ENCODE data around the gene PTPN5.
"Not testable (repeated sequence)": the region's sequence is repeated elsewhere in the genome, so short reads cannot be mapped to it uniquely, and the experiment has no call there.

The PTPN5 gene

DNA sequence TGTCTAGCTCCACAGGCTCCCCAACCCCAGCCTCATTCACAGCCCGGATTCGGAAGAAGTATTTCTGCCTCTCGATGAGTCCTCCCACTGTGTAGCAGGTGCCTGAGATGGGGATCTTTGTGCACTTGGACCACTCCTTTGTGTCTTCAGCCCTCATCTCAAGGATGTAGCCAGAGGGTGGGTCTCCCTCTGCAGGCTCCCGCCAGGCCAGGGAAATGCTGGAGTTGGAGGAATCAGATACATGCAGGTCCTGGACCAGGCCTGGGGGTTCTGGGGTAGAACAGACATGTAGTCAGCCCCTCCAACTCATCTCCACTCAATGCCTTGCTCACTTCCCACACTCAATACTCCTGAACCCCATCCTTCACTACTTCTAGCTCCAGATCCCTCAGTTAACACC lies 82.2 kb downstream of the PTPN5 start:
- no peak for DNase-seq (ENCODE audit: low read depth)

DNA sequence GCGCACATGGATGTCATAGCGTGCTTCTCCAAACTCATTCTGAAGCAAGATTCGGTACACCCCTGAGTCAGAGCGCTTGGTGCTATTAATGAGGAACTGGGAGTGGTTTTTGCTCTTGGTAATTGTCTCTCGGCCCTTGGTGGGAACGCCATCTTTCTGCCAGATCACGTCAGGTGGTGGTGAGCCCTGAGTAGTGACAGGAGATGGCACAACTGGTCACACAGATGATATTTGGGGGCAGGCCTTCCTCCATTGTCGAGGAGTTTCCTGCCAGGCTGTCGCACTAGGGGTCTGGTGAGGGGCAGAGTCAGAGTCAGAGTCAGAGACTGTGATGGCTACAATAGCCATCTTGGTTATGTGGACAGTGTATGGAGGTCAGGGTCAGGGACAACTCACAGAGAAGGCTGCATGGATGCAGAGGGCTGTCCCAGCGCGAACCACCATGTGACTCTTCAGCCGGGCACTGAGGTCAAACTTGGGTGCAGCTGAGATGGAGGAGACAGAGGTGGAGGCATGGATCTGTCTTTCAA lies 83.7 kb downstream of the PTPN5 start:
- no peak for DNase-seq (ENCODE audit: low read depth)

DNA sequence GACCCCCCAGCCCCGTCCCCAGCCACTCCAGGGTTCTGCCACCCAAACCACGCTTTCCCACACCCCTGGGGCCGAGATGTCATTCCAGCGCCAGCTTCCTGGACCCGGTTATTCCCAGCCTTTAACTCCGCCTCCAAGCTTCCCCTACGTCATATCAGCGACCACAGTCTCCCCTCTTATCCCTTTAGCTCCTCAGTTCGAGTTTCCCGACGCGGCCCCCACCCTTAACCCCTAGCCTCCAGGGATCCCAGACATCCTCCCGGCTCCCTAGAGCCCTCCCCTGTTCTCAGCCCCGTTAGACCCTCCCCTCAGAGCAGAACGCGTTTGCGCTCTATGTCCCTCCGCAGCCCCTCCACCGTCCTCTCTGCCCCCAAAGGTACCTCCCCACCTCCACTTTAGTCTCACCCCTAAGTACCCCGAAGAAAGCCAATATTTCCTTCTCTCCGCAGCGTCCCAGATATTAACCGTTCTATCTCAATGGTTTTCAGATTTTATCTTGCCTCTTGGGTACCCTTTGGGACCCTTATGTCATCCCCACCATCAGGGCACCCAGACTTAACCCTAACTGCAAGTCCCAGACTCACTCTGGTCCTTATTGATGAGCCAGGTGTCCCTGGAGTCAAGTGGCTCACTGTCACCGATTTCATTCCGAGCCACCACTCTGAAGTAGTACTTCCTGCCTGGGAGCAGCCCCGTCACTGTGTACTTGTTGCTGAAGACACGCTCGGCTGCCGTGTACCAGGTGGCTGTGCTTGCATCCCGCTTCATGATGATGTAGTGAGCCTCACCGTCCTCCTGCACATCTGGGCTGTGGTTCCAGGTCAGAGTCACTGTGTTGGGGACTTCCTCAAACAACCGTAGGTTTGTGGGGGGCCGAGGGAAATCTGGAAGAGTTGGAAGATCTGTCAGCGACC lies 85.0 kb downstream of the PTPN5 start:
- DNase-seq (ENCODE audit: low read depth): peak; percentile 37

DNA sequence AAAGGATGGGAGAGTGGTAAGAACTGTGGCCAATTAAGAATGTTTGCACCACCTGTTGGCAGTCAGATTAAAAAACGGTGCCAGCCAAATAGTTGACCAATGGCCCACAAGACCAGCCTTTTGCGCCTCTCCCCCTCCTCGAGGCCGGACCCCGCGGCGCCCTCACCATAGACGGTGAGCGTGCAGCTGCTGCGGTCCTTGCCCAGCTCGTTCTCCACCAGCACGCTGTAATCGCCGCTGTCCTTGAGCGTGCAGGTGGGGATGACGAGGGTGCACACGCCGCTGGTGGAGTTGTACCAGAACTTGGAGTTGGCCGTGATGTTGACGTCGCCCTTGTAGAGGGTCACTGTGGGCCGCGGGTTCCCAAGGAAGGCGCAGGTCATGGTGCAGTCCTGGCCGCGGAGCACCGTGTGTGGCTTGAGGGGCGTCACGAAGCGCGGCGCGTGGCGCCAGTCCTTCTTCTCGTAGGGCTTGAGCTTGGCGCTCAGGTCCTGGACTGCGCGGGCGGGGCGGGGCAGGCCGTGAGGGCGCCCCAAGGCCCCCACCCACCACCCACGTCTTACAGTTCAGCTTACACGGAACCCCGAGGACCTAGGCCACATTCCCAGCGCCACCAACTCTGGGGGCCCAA lies 85.8 kb downstream of the PTPN5 start:
- no peak for DNase-seq (ENCODE audit: low read depth)

DNA sequence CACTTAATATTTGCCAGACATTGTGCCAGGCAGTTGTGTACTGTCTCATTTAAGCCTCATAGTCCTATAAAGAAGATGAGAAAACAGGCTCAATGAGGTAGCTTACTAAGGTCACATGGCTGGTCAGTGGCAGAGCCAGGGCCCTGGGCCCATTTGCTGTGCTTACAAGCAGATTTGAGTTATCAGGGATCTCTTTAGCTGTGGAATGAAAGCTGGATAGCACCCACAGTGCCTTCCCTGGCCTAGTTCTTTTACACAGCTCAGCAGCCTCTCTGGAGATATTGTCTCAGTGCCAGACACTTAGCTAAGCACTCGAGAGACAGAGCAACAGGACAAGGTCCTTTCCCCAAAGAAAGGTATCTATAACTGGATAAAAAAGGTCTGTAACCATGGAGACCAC lies 86.9 kb downstream of the PTPN5 start:
- DNase-seq (ENCODE audit: low read depth): no peak

DNA sequence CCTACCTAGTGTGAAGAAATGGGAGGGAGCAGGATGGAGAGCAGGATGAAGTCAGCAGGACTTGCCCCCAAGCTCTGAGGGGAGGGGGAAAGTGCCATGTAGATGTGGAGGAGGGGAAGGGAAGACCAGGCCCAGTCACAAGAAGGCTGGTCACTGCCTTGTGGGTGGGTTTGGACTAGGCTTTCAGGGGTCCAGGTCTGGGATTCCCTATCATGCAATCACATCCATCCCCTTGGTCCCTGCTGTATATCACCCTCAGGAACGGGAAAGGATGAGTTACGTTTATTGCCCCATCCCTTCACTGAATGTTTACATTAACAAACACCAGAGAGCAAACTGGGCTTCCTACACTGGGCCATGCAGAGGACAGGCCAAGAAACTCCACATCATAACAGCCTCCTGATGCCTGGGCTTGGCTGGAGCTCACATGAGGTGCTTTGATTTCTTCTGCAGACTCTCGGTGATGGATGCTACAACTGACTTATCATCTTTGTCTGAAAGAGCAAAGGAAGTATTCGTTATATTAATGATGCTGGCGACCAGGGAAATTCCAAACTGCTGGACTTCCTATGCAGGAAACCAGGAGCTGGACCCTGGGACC lies 87.5 kb downstream of the PTPN5 start:
- DNase-seq (ENCODE audit: low read depth): no peak

DNA sequence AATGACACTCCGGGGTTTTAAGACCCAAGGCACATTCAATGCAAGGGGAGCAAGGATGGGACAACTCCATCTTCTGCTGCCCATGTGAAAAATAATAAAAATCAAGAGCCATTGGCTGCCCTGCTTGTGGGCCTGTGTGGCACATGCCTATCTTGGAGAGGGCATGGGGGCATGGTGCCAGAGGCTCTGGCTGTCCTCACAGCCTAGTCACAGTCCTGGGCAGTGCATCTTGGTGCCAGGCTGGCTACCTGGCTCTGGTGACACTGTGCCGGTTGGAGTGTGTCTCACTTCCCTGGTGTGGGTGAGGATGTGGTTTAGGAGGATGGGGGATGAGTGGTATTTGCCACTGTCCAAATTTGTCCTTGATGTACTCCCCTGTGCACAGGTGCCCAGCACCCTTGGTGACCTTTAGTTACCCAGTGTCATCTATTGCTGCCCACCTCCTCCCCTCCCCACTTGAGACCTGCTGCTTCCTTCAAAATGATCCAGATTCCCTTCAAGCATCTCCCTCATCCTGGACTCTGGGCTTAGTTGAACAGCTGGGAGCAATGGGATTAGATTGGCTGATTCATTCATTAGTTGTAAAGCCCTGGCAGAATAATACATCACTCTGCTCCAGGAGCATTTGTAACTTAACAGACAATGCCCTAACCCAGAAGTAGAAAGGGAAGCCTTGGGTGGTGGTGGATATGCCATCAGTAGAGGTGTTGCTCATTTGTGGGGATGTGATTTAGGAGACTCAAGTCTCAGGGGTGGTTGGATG lies 88.4 kb downstream of the PTPN5 start:
- no peak for DNase-seq (ENCODE audit: low read depth)

DNA sequence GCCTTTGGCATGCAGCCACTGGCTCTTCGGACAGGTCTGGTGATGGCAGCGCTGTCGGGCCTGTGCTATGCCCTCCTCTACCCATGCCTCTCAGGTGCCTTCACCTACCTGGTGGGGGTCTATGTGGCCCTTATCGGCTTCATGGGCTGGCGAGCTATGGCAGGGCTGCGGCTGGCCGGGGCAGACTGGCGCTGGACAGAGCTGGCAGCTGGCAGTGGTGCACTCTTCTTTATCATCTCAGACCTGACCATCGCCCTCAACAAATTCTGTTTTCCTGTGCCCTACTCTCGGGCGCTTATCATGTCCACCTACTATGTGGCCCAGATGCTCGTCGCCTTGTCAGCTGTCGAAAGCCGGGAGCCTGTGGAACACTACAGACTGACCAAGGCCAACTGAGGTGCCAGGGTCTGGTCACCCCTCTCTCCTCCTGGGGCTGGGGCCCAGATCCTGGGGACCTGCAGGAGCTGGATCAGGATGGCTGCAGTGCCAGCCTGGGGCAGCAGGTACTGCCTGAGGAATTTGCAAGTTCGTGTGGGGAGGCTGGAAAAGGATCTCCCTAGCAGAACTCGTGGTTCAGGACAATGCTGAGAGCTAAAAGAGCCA lies 89.9 kb downstream of the PTPN5 start:
- no peak for DNase-seq (ENCODE audit: low read depth)

DNA sequence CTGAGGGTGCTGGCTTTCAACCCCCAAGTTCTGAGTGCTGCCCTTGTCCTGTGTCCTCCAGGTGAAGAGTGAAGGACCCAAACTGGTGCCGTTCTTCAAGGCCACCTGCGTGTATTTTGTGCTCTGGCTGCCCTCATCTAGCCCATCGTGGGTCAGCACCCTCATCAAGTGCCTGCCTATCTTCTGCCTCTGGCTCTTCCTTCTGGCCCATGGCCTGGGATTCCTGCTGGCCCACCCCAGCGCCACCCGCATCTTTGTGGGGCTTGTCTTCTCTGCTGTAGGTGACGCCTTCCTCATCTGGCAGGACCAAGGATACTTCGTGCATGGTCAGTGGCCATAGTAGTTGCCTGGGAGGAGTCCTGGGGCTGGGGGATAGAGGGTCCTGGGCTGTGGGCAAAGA lies 90.7 kb downstream of the PTPN5 start:
- no peak for DNase-seq (ENCODE audit: low read depth)

DNA sequence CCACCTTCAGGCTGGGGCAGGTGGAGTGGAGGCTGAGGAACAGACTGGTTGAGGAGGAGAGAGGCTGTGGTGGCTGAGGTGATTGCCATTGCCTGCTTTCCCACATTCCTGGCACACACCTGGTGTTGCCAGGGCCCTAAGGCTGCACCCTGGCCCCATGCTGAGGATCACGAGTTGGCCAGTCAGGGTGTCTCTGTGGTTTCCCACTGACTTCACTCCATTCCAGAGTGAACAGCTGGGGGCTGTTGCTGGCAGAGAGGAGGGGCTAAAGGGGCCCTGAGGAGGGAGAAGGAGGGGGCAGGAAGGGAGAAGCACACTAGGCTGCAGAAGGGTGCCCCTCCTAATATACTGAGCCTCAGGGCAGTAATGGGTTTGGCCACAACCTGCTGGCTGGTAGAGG lies 91.2 kb downstream of the PTPN5 start:
- DNase-seq (ENCODE audit: low read depth): no peak

DNA sequence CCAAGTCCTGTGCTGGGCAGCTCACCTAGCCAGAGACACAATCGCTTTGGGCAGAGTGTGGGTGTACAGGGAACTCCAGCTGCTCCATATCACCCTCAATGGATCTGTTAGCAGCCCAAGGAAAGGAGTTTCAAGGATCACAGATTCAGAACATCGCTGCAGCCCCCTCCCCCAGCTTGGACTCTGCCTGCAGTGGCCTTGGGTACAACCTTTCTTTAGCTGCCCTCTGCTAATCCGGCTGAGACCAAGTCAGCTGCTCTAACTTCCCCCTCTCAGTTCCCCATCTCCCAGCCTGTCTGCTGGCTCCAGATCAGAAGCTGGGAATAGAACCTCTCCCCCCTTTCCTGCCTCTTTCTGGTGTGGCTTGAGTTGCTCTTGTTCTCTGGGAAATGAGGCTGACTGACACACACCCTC lies 91.7 kb downstream of the PTPN5 start:
- no peak for DNase-seq (ENCODE audit: low read depth)

DNA sequence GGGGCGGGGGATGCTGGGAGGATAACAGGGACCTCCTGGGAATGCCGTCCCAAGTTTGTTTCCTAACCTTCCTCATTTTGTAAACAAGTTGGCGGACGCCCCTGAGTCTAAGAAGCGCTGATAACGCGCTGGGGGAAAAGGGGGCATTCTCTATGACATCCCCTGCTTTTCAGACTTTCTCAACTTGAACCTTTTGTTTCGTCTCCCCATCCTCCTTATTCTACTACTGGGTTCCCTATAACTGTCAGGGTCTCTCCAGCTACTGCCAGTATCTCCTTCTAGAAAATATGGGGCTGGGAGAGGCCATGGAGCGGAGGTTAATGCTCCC lies 92.4 kb downstream of the PTPN5 start:
- no peak for DNase-seq (ENCODE audit: low read depth)

DNA sequence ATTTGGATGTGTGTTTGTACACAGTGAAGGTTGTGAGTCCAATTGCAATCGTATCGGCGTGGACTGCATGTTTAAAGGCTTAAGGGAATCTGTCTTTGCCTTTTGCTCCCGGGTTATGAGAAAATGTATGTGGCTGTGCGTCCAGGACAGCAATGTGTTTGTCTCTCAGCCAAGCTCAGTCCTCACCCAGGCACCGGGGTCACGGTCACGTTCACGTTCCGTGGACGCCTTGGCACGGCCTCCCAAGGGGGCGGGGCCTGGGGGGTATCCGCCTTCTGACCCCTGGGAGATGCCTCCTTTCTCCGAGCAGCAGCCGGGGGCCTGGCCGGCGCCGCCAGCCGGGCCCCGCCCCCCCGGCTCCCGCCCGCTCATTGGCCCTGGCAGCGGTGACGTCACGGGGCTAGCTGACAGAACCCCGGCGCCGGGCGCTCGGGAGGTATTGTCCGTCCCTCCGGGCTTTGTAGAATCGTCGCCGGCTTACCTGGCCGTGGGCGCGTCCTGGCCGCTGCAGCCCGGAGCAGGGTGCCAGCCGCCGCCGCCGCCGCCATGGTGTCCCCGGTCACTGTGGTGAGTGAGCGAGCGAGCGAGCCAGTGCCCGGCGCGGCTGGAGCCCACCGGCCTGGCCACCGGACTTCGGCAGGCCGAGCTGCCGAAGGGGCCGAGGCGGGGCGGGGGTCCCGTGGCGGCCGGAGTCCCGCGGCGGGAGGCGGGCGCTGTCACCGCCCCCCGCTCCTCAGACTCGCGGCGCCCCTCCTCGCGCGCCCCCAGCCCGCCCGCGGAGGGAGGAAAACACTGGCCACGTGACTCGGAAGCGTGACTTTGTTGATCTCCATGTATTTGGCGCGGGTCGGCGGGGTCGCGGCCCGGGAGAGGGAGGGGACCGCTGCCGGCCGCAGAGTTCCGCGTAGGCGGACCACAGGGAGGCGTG lies 93.0 kb downstream of the PTPN5 start, which contains the start of gene TMEM86A:
Gene TMEM86A, plus strand, starts transcription at position 439 of the 928 bp plus-strand sequence. Its CDS starts 108 bp downstream, at position 547.
- DNase-seq (ENCODE audit: low read depth): peak; percentile 85

DNA sequence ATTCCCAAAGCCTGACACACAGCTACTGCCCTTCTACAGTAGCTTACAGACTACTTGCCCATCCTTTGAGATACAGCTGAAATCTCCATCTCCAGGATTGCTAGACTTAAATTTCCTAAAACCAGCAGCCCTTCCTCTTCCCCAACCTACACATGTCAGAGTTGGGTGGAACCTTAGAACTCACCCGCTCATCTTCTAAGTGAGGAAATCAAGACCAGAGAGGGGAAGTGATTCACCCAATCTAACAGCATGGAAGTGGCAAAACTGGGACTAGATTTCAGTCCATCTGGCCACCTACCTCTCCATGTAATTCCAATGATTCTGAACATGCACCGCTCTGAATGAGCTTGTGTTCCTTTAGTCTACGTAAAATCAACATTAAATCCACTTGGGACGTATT lies 94.0 kb downstream of the PTPN5 start:
- DNase-seq (ENCODE audit: low read depth): no peak

DNA sequence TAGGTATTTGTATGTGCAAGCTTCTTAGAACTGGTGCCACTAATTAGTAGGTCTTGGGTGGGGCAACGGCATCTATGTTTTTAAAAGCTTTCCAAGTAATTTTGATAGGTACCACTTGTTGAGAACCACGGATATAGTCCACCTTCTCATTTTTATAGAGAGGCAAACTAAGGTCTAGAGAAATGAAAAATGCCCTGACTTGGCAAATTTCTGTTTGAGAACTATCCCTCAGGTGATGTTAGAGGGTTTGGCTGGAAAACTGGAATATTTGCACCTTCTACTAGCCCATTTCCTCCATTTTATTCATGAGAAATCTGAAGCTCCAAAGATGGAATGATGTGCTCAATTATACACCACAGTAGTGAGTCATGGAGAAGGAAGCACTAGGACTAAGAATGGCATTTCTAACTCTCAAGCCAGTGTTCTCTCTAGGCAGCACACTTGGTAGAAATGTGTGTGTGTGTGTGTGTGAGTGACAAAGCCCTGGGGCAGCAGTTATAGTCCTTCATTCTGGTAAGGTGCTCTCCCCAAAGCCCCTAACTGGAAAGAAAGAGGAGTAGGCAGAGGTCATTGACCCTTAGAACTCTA lies 94.9 kb downstream of the PTPN5 start:
- DNase-seq (ENCODE audit: low read depth): no peak

DNA sequence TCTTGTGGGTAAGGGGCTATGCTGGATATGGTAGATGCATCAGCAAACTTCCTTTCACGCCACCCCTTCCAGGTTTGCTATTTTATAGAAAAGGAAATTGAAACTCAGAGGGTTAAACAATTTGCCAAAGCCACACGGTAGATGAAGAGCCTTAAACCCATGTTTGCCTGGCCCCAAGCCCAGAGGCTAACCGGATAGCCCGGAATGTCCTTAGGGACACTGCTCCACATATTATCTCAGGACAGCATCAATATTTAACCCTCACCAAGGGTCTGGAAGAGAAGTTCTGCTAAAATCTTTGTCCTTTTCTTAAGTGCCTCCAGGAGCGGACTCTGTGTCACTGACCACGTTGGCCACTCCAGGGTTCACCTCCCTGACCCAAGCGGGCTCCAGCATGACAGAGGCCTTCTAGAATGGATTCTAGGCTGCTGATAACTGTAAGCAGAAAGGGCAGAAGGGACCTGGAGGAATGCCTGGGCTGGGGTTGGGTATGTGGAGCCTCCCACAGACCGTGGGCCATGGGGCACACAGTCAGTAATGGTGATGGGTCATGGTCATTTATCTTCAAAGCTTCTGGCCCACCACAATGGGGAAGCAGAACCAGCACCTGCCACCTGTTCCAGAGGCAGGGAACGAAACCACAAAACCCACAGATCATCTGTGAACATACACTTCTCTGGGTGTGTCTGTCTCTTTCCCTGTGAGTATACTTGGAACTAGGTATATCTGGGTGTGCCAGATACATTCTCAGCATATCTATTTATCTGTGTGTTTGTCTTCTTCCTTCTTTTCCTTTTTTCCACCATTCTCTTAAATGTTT lies 98.4 kb downstream of the PTPN5 start:
- DNase-seq (ENCODE audit: low read depth): no peak

DNA sequence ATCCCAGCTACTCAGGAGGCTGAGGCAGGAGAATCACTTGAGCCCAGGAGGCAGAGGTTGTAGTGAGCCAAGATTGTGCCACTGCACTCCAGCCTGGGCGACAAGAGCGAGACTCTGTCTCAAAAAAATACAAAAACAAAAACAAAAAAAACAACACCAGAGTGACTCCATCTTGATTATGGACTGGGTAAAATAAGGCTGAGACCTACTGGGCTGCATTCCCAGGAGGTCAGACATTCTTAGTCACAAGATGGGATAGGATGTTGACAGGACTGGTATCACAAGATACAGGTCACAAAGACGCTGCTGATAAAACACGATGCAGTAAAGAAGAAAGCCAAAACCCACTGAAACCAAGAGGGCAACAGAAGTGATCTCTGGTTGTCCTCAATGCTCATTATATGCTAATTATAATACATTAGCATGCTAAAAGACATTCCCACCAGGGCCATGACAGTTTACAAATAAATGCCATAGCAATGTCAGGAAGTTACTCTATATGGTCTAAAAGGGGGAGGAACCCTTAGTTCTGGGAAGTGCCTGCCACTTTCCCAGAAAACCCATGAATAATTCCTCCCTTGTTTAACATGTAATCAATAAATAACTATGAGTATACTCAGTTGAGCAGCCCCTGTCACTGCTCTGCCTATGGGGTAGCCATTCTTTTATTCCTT lies 100.0 kb downstream of the PTPN5 start:
- not testable (repeated sequence) for DNase-seq (ENCODE audit: low read depth)

DNA sequence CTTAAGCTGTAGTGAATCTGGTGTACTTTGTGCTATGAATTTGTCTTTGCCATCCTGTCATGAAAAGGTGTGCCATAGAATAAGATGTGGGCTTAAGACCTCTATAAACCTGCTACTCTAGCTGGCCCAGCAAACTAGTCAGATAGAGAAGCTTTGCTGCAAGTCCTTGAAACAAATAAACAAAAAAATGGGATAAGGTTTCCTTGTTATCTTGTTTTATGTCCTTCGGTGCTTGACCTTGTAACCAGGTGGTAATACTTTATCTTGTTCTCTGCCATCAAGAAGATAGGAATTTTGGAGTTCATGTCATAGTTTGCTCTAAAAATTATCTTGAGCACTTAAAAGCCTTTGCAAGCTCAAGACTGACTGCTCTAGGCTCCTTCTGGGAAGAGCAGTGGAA lies 107.3 kb downstream of the PTPN5 start:
- DNase-seq (ENCODE audit: low read depth): no peak

DNA sequence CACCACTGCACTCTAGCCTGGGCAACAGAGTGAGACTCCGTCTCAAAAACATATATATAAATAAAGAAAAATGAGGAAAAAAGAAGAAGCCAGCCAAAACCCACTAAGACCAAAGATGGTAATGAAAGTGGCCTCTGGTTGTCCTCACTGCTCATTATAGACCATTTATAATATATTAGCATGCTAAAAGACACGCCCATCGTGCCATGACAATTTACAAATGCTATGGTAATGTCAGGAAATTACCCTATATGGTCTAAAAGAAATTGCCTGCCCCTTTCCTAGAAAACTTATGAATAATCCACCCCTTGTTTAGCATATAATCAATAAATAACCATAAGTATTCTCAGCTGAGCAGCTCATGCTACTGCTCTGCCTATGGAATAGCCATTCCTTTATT lies 109.1 kb downstream of the PTPN5 start:
- no peak for DNase-seq (ENCODE audit: low read depth)
